GM10248 (cell line): ENCODE measurements around the gene PCDHGB6.

ENCODE experiments used
- CTCF ChIA-PET: fragments of 300-600 bp; sonication (Branson Sonifier 250); formaldehyde crosslinking; extraction: SDS; loops from one replicate; lab custom pipeline; 2021; ENCODE audit warnings: antibody characterized with exemption; lab: Yijun Ruan, JAX
- POLR2A ChIA-PET: fragments of 350-650 bp; sonication (Branson Sonifier 250); formaldehyde crosslinking; extraction: SDS; loops from one replicate; lab custom pipeline; 2020; ENCODE audit warnings: antibody characterized with exemption; lab: Yijun Ruan, JAX
- DNase-seq: peaks from one replicate; pipeline ENCODE4 v3.0.0; 2012; ENCODE audit errors: extremely low spot score
- CTCF ChIP-seq: IDR thresholded peaks from 2 replicates; pipeline ENCODE4 v1.5.1; 2012; ENCODE audit warnings: mild to moderate bottlenecking, low read depth; ENCODE audit errors: extremely low read depth, missing control alignments, control extremely low read depth

The PCDHGB6 gene

GRCh38 chr5:141434006-141434405 is 26.2 kb downstream of the PCDHGB6 start:
- DNase-seq, result no peak
- ChIA-PET POLR2A (no interaction called here), CTCF (interaction anchor here (0.8 to 1.4 kb wide), 2 partner anchors 13 to 26 kb away, joined by 4 read pairs; partner anchors contain the start of genes PCDHGA11 and PCDHGB6)
- TF ChIP-seq CTCF, result no peak

- ChIA-PET POLR2A (no interaction called here), CTCF (interaction anchor here (1.2 to 1.6 kb wide), 4 partner anchors 16 to 127 kb away, joined by 3 to 5 read pairs (median 4); partner anchors contain the start of genes PCDHGA10 and PCDHGA11)
- DNase-seq, result no peak
- no peak for TF ChIP-seq CTCF
These were observed 29.4 kb downstream of the PCDHGB6 start for GRCh38 chr5:141437221-141437620.

- CTCF ChIA-PET, result interaction anchor here (1.4 kb wide), 1 partner anchor 118 kb away, joined by 3 read pairs; no protein-coding TSS in a partner anchor
- no peak for TF ChIP-seq CTCF
- DNase-seq, result no peak
- POLR2A ChIA-PET, result no interaction called here
These were observed 31.8 kb downstream of the PCDHGB6 start for GRCh38 chr5:141439411-141440141.

- no peak for TF ChIP-seq CTCF
- no peak for DNase-seq
- POLR2A ChIA-PET, result no interaction called here
- CTCF ChIA-PET, result no interaction called here
These were observed 32.5 kb downstream of the PCDHGB6 start for GRCh38 chr5:141440341-141440740.

GRCh38 chr5:141441571-141442170 is 33.9 kb downstream of the PCDHGB6 start:
- TF ChIP-seq CTCF, result no peak
- CTCF ChIA-PET, result interaction anchor here (0.9 to 1.4 kb wide), 2 partner anchors 21 to 122 kb away, joined by 3 to 5 read pairs; partner anchors contain the start of gene PCDHGA11
- no peak for DNase-seq
- POLR2A ChIA-PET, result no interaction called here
